DND-41 (cell line): ENCODE data around the gene CLEC4D.

Experiments used
- ATAC-seq: fragments of 200-7000 bp; cut with Tn5 transposase; 3 replicates; pipeline ENCODE4 v1.9.1; 2021; ENCODE audit warnings: low read depth; ENCODE audit not compliant: insufficient read depth
- DNase-seq: peaks from one replicate; pipeline ENCODE4 v3.0.0-alpha.2; 2020
- H2AFZ ChIP-seq: 2 replicates; pipeline ENCODE4 v1.6.0; 2012; ENCODE audit warnings: low read depth, low read length
- H3K27ac ChIP-seq: 2 replicates; pipeline ENCODE4 v1.5.1; 2012; ENCODE audit warnings: low read length, inconsistent platforms
- H3K27me3 ChIP-seq: fragments of 200-600 bp; sonication (generic); 2 replicates; pipeline ENCODE4 v1.6.0; 2012; ENCODE audit warnings: low read length, mild to moderate bottlenecking, inconsistent platforms; ENCODE audit not compliant: insufficient read depth, poor library complexity
- H3K36me3 ChIP-seq: 2 replicates; pipeline ENCODE4 v1.5.1; 2012; ENCODE audit warnings: low read length, inconsistent platforms; ENCODE audit not compliant: insufficient read depth
- H3K4me1 ChIP-seq: 2 replicates; pipeline ENCODE4 v1.5.1; 2012; ENCODE audit warnings: mild to moderate bottlenecking, low read length; ENCODE audit not compliant: insufficient read depth
- H3K4me2 ChIP-seq: 2 replicates; pipeline ENCODE4 v1.6.0; 2012; ENCODE audit warnings: mild to moderate bottlenecking, moderate library complexity, low read length, inconsistent platforms; ENCODE audit not compliant: insufficient read depth
- H3K4me3 ChIP-seq, 2 experiments: fragments of 200-600 bp in 1 of 2; shearing (Covaris generic) in 1 of 2; 2 replicates each; pipeline ENCODE4 v1.5.1; 2012 to 2016; ENCODE audit warnings: inconsistent platforms in 2 of 2, low read length in 2 of 2, mild to moderate bottlenecking in 2 of 2, low read depth in 1 of 2, moderate library complexity in 1 of 2
- H3K79me2 ChIP-seq: 2 replicates; pipeline ENCODE4 v1.6.0; 2012; ENCODE audit warnings: low read length, inconsistent platforms; ENCODE audit not compliant: insufficient read depth
- H3K9ac ChIP-seq: 2 replicates; pipeline ENCODE4 v1.6.0; 2012; ENCODE audit warnings: low read depth, mild to moderate bottlenecking, inconsistent platforms, low read length, moderate library complexity
- H3K9me3 ChIP-seq: 2 replicates; pipeline ENCODE4 v1.5.1; 2012; ENCODE audit warnings: low read length, moderate library complexity, mild to moderate bottlenecking, inconsistent platforms; ENCODE audit not compliant: insufficient read depth, severe bottlenecking
- H4K20me1 ChIP-seq: 2 replicates; pipeline ENCODE4 v1.6.0; 2012; ENCODE audit warnings: low read length; ENCODE audit not compliant: insufficient read depth
- EZH2 ChIP-seq: IDR thresholded peaks from 3 replicates; pipeline ENCODE4 v1.6.1; 2012; ENCODE audit warnings: borderline replicate concordance, low read depth, mild to moderate bottlenecking, moderate library complexity, low read length, inconsistent platforms; ENCODE audit not compliant: severe bottlenecking
- TF ChIP-seq, protein P1 (sequence below): IDR thresholded peaks from 2 replicates; pipeline ENCODE4 v1.5.1; 2012; ENCODE audit warnings: borderline replicate concordance, low read length, moderate library complexity, mild to moderate bottlenecking; ENCODE audit not compliant: poor library complexity, severe bottlenecking; ENCODE audit errors: extremely low read depth

CLEC4D gene

DNA sequence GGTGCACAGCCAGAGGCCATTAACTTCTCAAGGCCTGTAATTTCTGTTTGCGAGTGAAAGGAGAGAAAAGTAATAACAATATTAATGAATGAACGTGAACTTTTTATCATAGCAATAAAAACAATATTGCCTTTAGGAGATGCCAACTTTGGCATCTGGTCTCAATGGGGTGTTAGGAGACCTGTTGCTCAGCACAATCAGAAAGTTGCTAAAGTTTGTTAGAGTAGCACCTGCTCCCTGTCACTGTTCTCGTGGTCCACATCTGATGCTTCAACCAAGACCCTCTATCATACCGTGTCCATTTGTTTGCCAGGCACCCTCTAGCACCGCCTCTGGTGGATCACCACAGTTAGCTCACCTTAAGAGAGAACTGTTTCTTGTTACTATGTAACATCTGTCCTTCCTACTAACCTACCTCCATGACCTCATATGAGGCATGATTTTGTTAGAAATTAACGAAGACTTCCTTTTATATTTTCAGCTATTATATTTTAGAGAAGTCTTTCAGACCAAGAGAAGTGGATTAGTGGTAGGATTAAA is 39.9 kb downstream of the CLEC4D start:
- ATAC-seq (no peak), DNase-seq (no peak)
- TF ChIP-seq EZH2: no peak
- TF ChIP-seq, protein P1, sequence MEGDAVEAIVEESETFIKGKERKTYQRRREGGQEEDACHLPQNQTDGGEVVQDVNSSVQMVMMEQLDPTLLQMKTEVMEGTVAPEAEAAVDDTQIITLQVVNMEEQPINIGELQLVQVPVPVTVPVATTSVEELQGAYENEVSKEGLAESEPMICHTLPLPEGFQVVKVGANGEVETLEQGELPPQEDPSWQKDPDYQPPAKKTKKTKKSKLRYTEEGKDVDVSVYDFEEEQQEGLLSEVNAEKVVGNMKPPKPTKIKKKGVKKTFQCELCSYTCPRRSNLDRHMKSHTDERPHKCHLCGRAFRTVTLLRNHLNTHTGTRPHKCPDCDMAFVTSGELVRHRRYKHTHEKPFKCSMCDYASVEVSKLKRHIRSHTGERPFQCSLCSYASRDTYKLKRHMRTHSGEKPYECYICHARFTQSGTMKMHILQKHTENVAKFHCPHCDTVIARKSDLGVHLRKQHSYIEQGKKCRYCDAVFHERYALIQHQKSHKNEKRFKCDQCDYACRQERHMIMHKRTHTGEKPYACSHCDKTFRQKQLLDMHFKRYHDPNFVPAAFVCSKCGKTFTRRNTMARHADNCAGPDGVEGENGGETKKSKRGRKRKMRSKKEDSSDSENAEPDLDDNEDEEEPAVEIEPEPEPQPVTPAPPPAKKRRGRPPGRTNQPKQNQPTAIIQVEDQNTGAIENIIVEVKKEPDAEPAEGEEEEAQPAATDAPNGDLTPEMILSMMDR: no peak

DNA sequence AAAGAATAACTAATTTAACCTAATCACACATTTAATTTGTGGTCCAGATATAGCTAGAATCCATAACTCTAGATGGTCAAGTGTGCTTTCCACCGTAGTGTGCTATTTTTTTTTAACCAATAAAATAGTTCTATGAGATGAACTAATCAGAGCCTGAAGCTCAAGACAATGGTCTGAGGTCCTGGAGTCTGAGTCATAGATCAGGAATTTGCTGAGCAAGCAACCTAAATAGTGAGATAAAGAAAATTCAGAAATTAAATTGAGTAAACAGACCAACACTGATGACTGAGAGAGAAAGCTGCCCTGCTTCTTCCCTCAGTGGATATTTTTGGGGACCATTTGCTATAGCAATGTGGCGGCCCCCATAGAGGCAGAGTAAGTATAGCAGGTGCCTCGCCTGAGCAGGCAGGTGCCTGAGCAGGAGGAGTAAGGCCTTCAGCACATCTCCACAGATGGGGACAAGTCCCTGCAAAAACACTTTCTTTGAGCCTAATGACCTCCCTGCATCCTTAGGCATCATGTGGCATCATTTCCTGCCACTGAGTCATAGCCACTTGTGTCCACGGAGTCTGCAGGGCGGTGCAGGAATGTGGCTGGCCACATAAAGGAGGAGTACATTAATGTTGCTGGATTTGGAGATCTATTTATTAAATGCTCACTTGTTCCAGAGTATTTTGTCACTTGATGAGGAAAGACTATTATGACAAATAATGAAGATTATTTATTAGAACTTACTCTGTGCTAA is 41.3 kb downstream of the CLEC4D start:
- H3K36me3 ChIP-seq: no peaks in the 10 kb centered on the region
- peaks cover 8% of the 10 kb centered on the region for H3K27me3 ChIP-seq
- H3K9ac ChIP-seq: no peak overlapping the region
- no peak for ATAC-seq
- no peaks in the 10 kb centered on the region for H4K20me1 ChIP-seq
- no peak overlapping the region for H3K4me2 ChIP-seq
- H3K4me3 ChIP-seq: no peak overlapping the region
- DNase-seq: no peak
- H3K4me1 ChIP-seq: no peaks in the 10 kb centered on the region
- no peaks in the 10 kb centered on the region for H3K9me3 ChIP-seq
- H3K27ac ChIP-seq: no peak overlapping the region
- H3K79me2 ChIP-seq: no peaks in the 10 kb centered on the region
- H2AFZ ChIP-seq: no peak overlapping the region
- TF ChIP-seq, protein P1: no peak
- TF ChIP-seq EZH2: no peak

More for the DNA sequence above, 39.9 kb downstream of the CLEC4D start:
- Histone ChIP-seq H4K20me1 (no peaks in the 10 kb centered on the region), H3K36me3 (no peaks in the 10 kb centered on the region), H3K4me1 (no peaks in the 10 kb centered on the region), H3K79me2 (no peaks in the 10 kb centered on the region), H3K9ac (no peak overlapping the region), H3K27me3 (peaks cover 12% of the 10 kb centered on the region), H3K4me2 (no peak overlapping the region), H2AFZ (no peak overlapping the region), H3K27ac (no peak overlapping the region), H3K4me3 (no peak overlapping the region), H3K9me3 (no peaks in the 10 kb centered on the region)

DNA sequence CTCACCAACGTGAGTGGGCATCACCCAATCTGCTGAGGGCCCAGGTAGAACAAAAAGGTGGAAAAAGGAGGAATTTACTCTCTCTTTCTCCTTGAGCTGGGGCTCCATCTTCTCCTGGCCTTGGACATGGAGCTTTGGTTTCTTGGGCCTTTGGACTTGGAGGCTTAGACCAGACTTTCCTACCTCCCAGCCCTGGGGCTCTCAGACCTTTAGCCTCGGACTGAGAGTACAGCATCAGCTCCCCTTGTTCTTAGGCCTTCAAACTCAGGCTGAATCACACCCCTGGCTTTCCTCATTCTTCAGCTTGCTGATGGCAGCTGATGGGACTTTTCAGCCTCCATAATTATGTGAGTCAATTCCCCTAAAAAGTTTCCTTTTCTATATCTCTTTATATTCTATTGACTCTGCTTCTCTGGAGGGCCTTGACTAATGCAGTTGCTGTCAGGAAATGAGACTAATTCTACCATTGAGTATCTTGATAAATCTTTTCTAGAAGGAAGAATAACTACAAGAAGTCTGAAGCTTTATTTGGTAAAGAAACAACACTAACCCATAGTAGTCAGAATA is 43.3 kb downstream of the CLEC4D start:
- no peak overlapping the region for H3K4me3 ChIP-seq
- no peaks in the 10 kb centered on the region for H3K79me2 ChIP-seq
- no peaks in the 10 kb centered on the region for H3K4me1 ChIP-seq
- no peak for TF ChIP-seq EZH2
- TF ChIP-seq, protein P1: no peak
- DNase-seq: no peak
- no peaks in the 10 kb centered on the region for H3K36me3 ChIP-seq
- H3K27me3 ChIP-seq: peaks cover 8% of the 10 kb centered on the region
- no peaks in the 10 kb centered on the region for H3K9me3 ChIP-seq
- no peak overlapping the region for H3K4me2 ChIP-seq
- no peaks in the 10 kb centered on the region for H4K20me1 ChIP-seq
- no peak overlapping the region for H3K9ac ChIP-seq
- H2AFZ ChIP-seq: no peak overlapping the region
- no peak overlapping the region for H3K27ac ChIP-seq
- no peak for ATAC-seq
